SU-DHL-6 (cell line): ENCODE results near the gene ZNF575.

Experiments
- H2AFZ ChIP-seq: fragments of 200-600 bp; sonication (generic); 2 replicates; pipeline ENCODE4 v1.6.1; 2014; ENCODE audit warnings: low read depth, mild to moderate bottlenecking, moderate library complexity, mixed read lengths, antibody characterized with exemption, low read length; ENCODE audit not compliant: severe bottlenecking
- H3F3A ChIP-seq: fragments of 200-600 bp; shearing (Covaris generic); 2 replicates; pipeline ENCODE4 v1.6.0; 2016; ENCODE audit warnings: antibody characterized with exemption, mild to moderate bottlenecking; ENCODE audit not compliant: insufficient read depth
- H3K27ac ChIP-seq: fragments of 200-600 bp; sonication (generic); 2 replicates; pipeline ENCODE4 v1.5.1; 2016; ENCODE audit warnings: low read depth, mild to moderate bottlenecking, low read length, moderate library complexity, mixed read lengths
- H3K27me3 ChIP-seq: fragments of 200-600 bp; sonication (generic), shearing (Covaris generic); 2 replicates; pipeline ENCODE4 v1.6.0; 2014; ENCODE audit warnings: mild to moderate bottlenecking, low read length
- H3K36me3 ChIP-seq: fragments of 200-600 bp; sonication (generic); 2 replicates; pipeline ENCODE4 v1.6.1; 2014; ENCODE audit warnings: mild to moderate bottlenecking, low read length, mixed read lengths
- H3K4me2 ChIP-seq: fragments of 300-600, 200-600 bp; shearing (Covaris generic), sonication (generic); 2 replicates; pipeline ENCODE4 v1.6.0; 2014; ENCODE audit warnings: low read length, low read depth, mild to moderate bottlenecking; ENCODE audit not compliant: poor library complexity, severe bottlenecking
- H3K4me3 ChIP-seq: fragments of 200-600 bp; sonication (generic); 2 replicates; pipeline ENCODE4 v1.5.1; 2014; ENCODE audit warnings: antibody characterized with exemption, low read length, mild to moderate bottlenecking, mixed read lengths; ENCODE audit not compliant: insufficient read depth, poor library complexity, severe bottlenecking
- H3K79me2 ChIP-seq: fragments of 200-600 bp; sonication (generic); 2 replicates; pipeline ENCODE4 v1.6.1; 2014; ENCODE audit warnings: mild to moderate bottlenecking, low read length, moderate library complexity; ENCODE audit not compliant: insufficient read depth
- H3K9ac ChIP-seq: fragments of 200-600 bp; sonication (generic); 2 replicates; pipeline ENCODE4 v1.7.0; 2014; ENCODE audit warnings: mild to moderate bottlenecking, low read length
- H3K9me2 ChIP-seq: fragments of 200-600 bp; sonication (generic); replicated peaks from 2 replicates; pipeline ENCODE4 v1.6.1; 2014; ENCODE audit warnings: low read length; ENCODE audit not compliant: insufficient read depth
- H3K9me3 ChIP-seq: fragments of 200-600 bp; sonication (generic); 2 replicates; pipeline ENCODE4 v1.6.1; 2014; ENCODE audit warnings: low read length, mixed read lengths; ENCODE audit not compliant: insufficient read depth
- H4K20me1 ChIP-seq: fragments of 200-600 bp; sonication (generic); 2 replicates; pipeline ENCODE4 v1.6.1; 2014; ENCODE audit warnings: low read depth, mild to moderate bottlenecking, antibody characterized with exemption, low read length, moderate library complexity, mixed read lengths
- EZH2phosphoT487 ChIP-seq: fragments of 200-600 bp; sonication (generic), shearing (Covaris generic); conservative IDR thresholded peaks from 2 replicates; pipeline ENCODE4 v1.6.1; 2018; ENCODE audit warnings: mild to moderate bottlenecking, antibody characterized with exemption, low read length, moderate library complexity, mixed read lengths
- TF ChIP-seq, protein P1 (sequence below): fragments of 200-600 bp; sonication (generic); IDR thresholded peaks from one replicate; pipeline ENCODE4 v1.5.1; 2017; ENCODE audit warnings: antibody characterized with exemption, mild to moderate bottlenecking, low read length, moderate library complexity; ENCODE audit not compliant: insufficient read depth, poor library complexity, severe bottlenecking

Gene ZNF575

GRCh38 chr19:43527860-43528622 is 4.9 kb upstream of the ZNF575 start:
- no peaks in the 10 kb centered on the region for H3K79me2 ChIP-seq
- H3K9me2 ChIP-seq: no peaks in the 10 kb centered on the region
- no peaks in the 10 kb centered on the region for H4K20me1 ChIP-seq
- H3F3A ChIP-seq: peaks cover 10% of the 10 kb centered on the region; the same call in 1 of the 2 replicates
- H2AFZ ChIP-seq: no peak overlapping the region
- no peak for TF ChIP-seq EZH2phosphoT487
- TF ChIP-seq, protein P1, sequence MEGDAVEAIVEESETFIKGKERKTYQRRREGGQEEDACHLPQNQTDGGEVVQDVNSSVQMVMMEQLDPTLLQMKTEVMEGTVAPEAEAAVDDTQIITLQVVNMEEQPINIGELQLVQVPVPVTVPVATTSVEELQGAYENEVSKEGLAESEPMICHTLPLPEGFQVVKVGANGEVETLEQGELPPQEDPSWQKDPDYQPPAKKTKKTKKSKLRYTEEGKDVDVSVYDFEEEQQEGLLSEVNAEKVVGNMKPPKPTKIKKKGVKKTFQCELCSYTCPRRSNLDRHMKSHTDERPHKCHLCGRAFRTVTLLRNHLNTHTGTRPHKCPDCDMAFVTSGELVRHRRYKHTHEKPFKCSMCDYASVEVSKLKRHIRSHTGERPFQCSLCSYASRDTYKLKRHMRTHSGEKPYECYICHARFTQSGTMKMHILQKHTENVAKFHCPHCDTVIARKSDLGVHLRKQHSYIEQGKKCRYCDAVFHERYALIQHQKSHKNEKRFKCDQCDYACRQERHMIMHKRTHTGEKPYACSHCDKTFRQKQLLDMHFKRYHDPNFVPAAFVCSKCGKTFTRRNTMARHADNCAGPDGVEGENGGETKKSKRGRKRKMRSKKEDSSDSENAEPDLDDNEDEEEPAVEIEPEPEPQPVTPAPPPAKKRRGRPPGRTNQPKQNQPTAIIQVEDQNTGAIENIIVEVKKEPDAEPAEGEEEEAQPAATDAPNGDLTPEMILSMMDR: no peak
- H3K27me3 ChIP-seq: no peaks in the 10 kb centered on the region
- H3K27ac ChIP-seq: no peak overlapping the region
- H3K9me3 ChIP-seq: no peaks in the 10 kb centered on the region
- no peak overlapping the region for H3K9ac ChIP-seq
- H3K36me3 ChIP-seq: no peaks in the 10 kb centered on the region
- H3K4me2 ChIP-seq: peak overlapping the region; percentile 78
- H3K4me3 ChIP-seq: no peak overlapping the region

DNA sequence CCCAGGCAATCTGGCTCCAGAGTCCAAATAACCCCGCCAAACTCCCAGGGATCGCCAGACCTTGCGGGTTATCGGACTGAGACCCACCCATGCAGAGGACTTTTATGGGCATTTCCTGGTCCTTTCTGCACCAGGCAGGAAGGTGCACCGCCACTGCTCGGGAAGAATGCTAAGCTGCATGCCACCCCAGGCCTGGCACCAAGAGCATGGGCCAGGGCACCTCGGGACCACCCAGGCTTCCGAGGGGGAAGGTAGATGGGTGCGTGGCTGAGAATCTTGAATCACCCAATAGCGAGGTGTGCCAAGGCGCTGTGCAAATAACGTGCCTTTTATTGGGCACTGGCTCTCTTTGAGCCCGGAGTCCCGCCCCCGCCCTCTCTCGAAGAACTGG is 422 bp upstream of the ZNF575 start:
- H3K27me3 ChIP-seq: no peaks in the 10 kb centered on the region

GRCh38 chr19:43533546-43534304 is 737 bp downstream of the ZNF575 start:
- peak overlapping the region; percentile 67 for H2AFZ ChIP-seq
- H4K20me1 ChIP-seq: no peaks in the 10 kb centered on the region
- no peaks in the 10 kb centered on the region for H3K27me3 ChIP-seq
- H3K9me2 ChIP-seq: no peaks in the 10 kb centered on the region
- peak overlapping the region; percentile 66 for H3K4me2 ChIP-seq
- H3K36me3 ChIP-seq: no peaks in the 10 kb centered on the region
- peak overlapping the region; percentile 43 for H3K4me3 ChIP-seq
- H3K9me3 ChIP-seq: no peaks in the 10 kb centered on the region
- peaks cover 19% of the 10 kb centered on the region for H3F3A ChIP-seq
- no peaks in the 10 kb centered on the region for H3K79me2 ChIP-seq
- H3K9ac ChIP-seq: peak overlapping the region; percentile 57
- peak overlapping the region; percentile 76 for H3K27ac ChIP-seq
- TF ChIP-seq EZH2phosphoT487: no peak
- TF ChIP-seq, protein P1: no peak

More for the DNA sequence above, 422 bp upstream of the ZNF575 start:
- Histone ChIP-seq H3K79me2 (no peaks in the 10 kb centered on the region), H3K9me3 (no peaks in the 10 kb centered on the region), H3K9ac (peak overlapping the region; percentile 57), H3K4me3 (peak overlapping the region; percentile 43), H3K27ac (peak overlapping the region; percentile 76), H3K36me3 (no peaks in the 10 kb centered on the region), H2AFZ (peak overlapping the region; percentile 67), H4K20me1 (no peaks in the 10 kb centered on the region), H3K9me2 (no peaks in the 10 kb centered on the region), H3F3A (peaks cover 23% of the 10 kb centered on the region), H3K4me2 (peak overlapping the region; percentile 66)
- no peak for TF ChIP-seq EZH2phosphoT487
- TF ChIP-seq, protein P1: no peak
